Upper lobe of right lung (tissue), 1 donor: ENCODE data around the gene SOX30. TPM values are rescaled to one million over a fixed set of nuclear protein-coding genes. Genes with fewer than 3 reads are reported as not detected.

Source experiments
- ATAC-seq: fragments of 200-7000 bp; cut with Tn5 transposase; one replicate; pipeline ENCODE4 v1.9.1; 2020; ENCODE audit warnings: mild to moderate bottlenecking, moderate library complexity
- DNase-seq: peaks from one replicate; pipeline ENCODE4 v3.0.0-alpha.2; 2020
- H3K27ac ChIP-seq: fragments of 200-600 bp; one replicate; pipeline ENCODE4 v1.8.0; 2022
- H3K27me3 ChIP-seq: fragments of 200-600 bp; one replicate; pipeline ENCODE4 v1.8.0; 2022; ENCODE audit warnings: mild to moderate bottlenecking
- H3K36me3 ChIP-seq: fragments of 200-600 bp; one replicate; pipeline ENCODE4 v1.8.0; 2022
- H3K4me1 ChIP-seq: fragments of 200-600 bp; one replicate; pipeline ENCODE4 v1.8.0; 2022
- H3K4me3 ChIP-seq: fragments of 200-600 bp; one replicate; pipeline ENCODE4 v1.8.0; 2022; ENCODE audit warnings: mild to moderate bottlenecking
- H3K9me3 ChIP-seq: fragments of 200-600 bp; one replicate; pipeline ENCODE4 v1.8.0; 2022
- CTCF ChIP-seq: fragments of 200-600 bp; IDR thresholded peaks from one replicate; pipeline ENCODE4 v1.8.0; 2022; ENCODE audit warnings: antibody characterized with exemption
- intact Hi-C: fragments of 100-400 bp; cut with DNase I; formaldehyde crosslinking; loops from one replicate; pipeline ENCODE4 v1.11.0; 2022
- total RNA-seq: library from RNA; stranded (reverse); fragmentation: NEBNext Ultra II Directional; extraction: Animal tissue kit (Norgen Biotek cat#: 25700); gene quantifications from one replicate; pipeline ENCODE4 v1.2.1, GENCODE V29; 2021
- donor health status: DM: no; HTN: yes; CAD: no; lungs with severe emphysema.

The SOX30 gene
- total RNA-seq, 1 donor from 2014 or later, result 0.12 TPM

- Histone ChIP-seq H3K4me3 (no peak overlapping the region), H3K9me3 (no peaks in the 10 kb centered on the region), H3K27me3 (no peaks in the 10 kb centered on the region), H3K27ac (no peak overlapping the region), H3K4me1 (no peaks in the 10 kb centered on the region), H3K36me3 (no peaks in the 10 kb centered on the region)
- intact Hi-C loops, result no loop called here
- DNase-seq (no peak), ATAC-seq (no peak)
- TF ChIP-seq CTCF, result no peak
Measured at GRCh38 chr5:157582731-157583620, 69.3 kb downstream of the SOX30 start.

GRCh38 chr5:157581901-157582300 is 70.3 kb downstream of the SOX30 start:
- Histone ChIP-seq H3K36me3 (no peaks in the 10 kb centered on the region), H3K9me3 (no peaks in the 10 kb centered on the region), H3K4me3 (no peak overlapping the region), H3K4me1 (no peaks in the 10 kb centered on the region), H3K27ac (no peak overlapping the region), H3K27me3 (no peaks in the 10 kb centered on the region)
- intact Hi-C loops, result no loop called here
- DNase-seq (no peak), ATAC-seq (no peak)
- TF ChIP-seq CTCF, result no peak

- Histone ChIP-seq H3K9me3 (no peaks in the 10 kb centered on the region), H3K36me3 (no peaks in the 10 kb centered on the region)
- intact Hi-C loops, result no loop called here
Measured at GRCh38 chr5:157578079-157578780, 74.0 kb downstream of the SOX30 start.

GRCh38 chr5:157576678-157577077 is 75.6 kb downstream of the SOX30 start:
- no peaks in the 10 kb centered on the region for H3K36me3 ChIP-seq
- no peak overlapping the region for H3K27ac ChIP-seq
- TF ChIP-seq CTCF, result no peak
- DNase-seq (no peak), ATAC-seq (no peak)
- peaks cover 4% of the 10 kb centered on the region for H3K27me3 ChIP-seq
- no peak overlapping the region for H3K4me3 ChIP-seq
- H3K9me3 ChIP-seq, result no peaks in the 10 kb centered on the region
- intact Hi-C loops, result no loop called here
- peaks cover 3% of the 10 kb centered on the region for H3K4me1 ChIP-seq

More at GRCh38 chr5:157578079-157578780, 74.0 kb downstream of the SOX30 start:
- DNase-seq (no peak), ATAC-seq (no peak)
- no peak overlapping the region for H3K4me3 ChIP-seq
- peaks cover 4% of the 10 kb centered on the region for H3K27me3 ChIP-seq
- no peak overlapping the region for H3K27ac ChIP-seq
- no peak for TF ChIP-seq CTCF
- H3K4me1 ChIP-seq, result no peaks in the 10 kb centered on the region

Other genes with a start within 250 kb of the SOX30 start
- gene NIPAL4, start 192.2 kb downstream of the SOX30 start, total RNA-seq, result not detected
- 10.6 TPM for gene ADAM19, start 76.7 kb downstream of the SOX30 start, total RNA-seq
- not detected for gene C5orf52, start 19.1 kb upstream of the SOX30 start, total RNA-seq
- 8.4 TPM for gene THG1L, start 79.0 kb upstream of the SOX30 start, total RNA-seq
- 3.0 TPM for gene LSM11, start 91.3 kb upstream of the SOX30 start, total RNA-seq
- gene CLINT1, start 206.7 kb upstream of the SOX30 start, total RNA-seq, result 84.6 TPM